ENCODE data around the gene LIPC. TPM values are rescaled to one million over a fixed set of nuclear protein-coding genes. Genes with fewer than 3 reads are reported as not detected.

The LIPC gene
- total and polyA plus RNA-seq, 10 of the 15 experiments (the other 5 are each of a cell fraction or from before 2014, with no cell fraction given): 0.06 to 0.31 (median 0.16) TPM; not detected in 1

GRCh38 chr15:58424722-58425121, 7.1 kb upstream of the LIPC start:
- in situ Hi-C loops (cut with MboI) (no loop called here), intact Hi-C loops (cut with micrococcal nuclease; ENCODE audit: unreplicated experiment) (no loop called here)
- H3K79me2 ChIP-seq (ENCODE audit: control insufficient read depth, insufficient read depth, low read length): no peaks in the 10 kb centered on the region
- no peaks in the 10 kb centered on the region for H3K9me3 ChIP-seq (replicated peaks; ENCODE audit: control insufficient read depth, insufficient read depth, low read length)
- H3K4me3 ChIP-seq: no peak overlapping the region
- H3K27ac ChIP-seq (ENCODE audit: control insufficient read depth, insufficient read depth): no peak overlapping the region
- TF ChIP-seq FOXK2 (IDR thresholded peaks at IDR 0.05) (no peak), CUX1 (IDR thresholded peaks at IDR 0.05; ENCODE audit: insufficient replicate concordance, low read depth, low read length) (no peak), MEF2A (IDR thresholded peaks at IDR 0.05; ENCODE audit: insufficient read depth, low read depth, low read length) (no peak), NR2F1 (conservative IDR thresholded peaks at IDR 0.05) (no peak), PRDM15 (CRISPR knock-in tag; IDR thresholded peaks at IDR 0.05) (no peak), ZBED1 (IDR thresholded peaks at IDR 0.05; ENCODE audit: borderline replicate concordance) (no peak), SIX5 (IDR thresholded peaks at IDR 0.05; ENCODE audit: low read depth, low read length, severe bottlenecking) (no peak), PAX5 (IDR thresholded peaks at IDR 0.05; ENCODE audit: borderline replicate concordance, low read depth, low read length) (no peak), ATF7 (IDR thresholded peaks at IDR 0.05; ENCODE audit: low read depth) (no peak)
- 80% methylated on average over 5 of the region's 5 CpGs for WGBS (ENCODE audit: insufficient coverage, insufficient replicate concordance, low lambda C conversion rate, missing lambda C conversion rate)
- no peaks in the 10 kb centered on the region for H4K20me1 ChIP-seq (ENCODE audit: control insufficient read depth, insufficient read depth)
- ATAC-seq (no peak), DNase-seq (ENCODE audit: low read depth, low spot score) (no peak), FAIRE-seq (no peak)
- H2AFZ ChIP-seq (ENCODE audit: control insufficient read depth, low read depth, low read length): 0 out of 2 replicates have a peak overlapping the region, but pooled peaks have one; percentile 16
- no peaks in the 10 kb centered on the region for H3K36me3 ChIP-seq (ENCODE audit: control insufficient read depth in 2 of 2, insufficient read depth in 2 of 2, low read length in 1 of 2)
- H3K4me1 ChIP-seq (ENCODE audit: control insufficient read depth, insufficient read depth, low read length): peaks cover 12% of the 10 kb centered on the region; the same call in 1 of the 2 replicates
- CTCF ChIA-PET: interaction anchor here (1.2 kb wide), 1 partner anchor 116 kb away, joined by 3 read pairs; no protein-coding TSS in a partner anchor
- H3K9ac ChIP-seq (ENCODE audit: control insufficient read depth, insufficient read depth, low read length): no peak overlapping the region
- no TSS peak for BruUV-seq (replicated peaks)
- POLR2A ChIA-PET: interaction anchor here (0.7 kb wide), 1 partner anchor 72 kb away, joined by 3 read pairs; no protein-coding TSS in a partner anchor
- RAD21 ChIA-PET (ENCODE audit: unreplicated experiment): no interaction called here
- SMC1A ChIA-PET (ENCODE audit: uncharacterized antibody, unreplicated experiment): no interaction called here
- H3K4me2 ChIP-seq (ENCODE audit: control insufficient read depth, insufficient read depth): no peak overlapping the region
- no peaks in the 10 kb centered on the region for H3K27me3 ChIP-seq (replicated peaks in 1 of 2; ENCODE audit: control insufficient read depth in 2 of 2, insufficient read depth in 2 of 2, low read length in 1 of 2)

Data from GM12878 (cell line).